ENCODE results near the gene FADS3. TPM values are rescaled to one million over a fixed set of nuclear protein-coding genes. Genes with fewer than 3 reads are reported as not detected.

The FADS3 gene
- total RNA-seq, 1 donor from 2014 or later = 10.1 TPM

DNA sequence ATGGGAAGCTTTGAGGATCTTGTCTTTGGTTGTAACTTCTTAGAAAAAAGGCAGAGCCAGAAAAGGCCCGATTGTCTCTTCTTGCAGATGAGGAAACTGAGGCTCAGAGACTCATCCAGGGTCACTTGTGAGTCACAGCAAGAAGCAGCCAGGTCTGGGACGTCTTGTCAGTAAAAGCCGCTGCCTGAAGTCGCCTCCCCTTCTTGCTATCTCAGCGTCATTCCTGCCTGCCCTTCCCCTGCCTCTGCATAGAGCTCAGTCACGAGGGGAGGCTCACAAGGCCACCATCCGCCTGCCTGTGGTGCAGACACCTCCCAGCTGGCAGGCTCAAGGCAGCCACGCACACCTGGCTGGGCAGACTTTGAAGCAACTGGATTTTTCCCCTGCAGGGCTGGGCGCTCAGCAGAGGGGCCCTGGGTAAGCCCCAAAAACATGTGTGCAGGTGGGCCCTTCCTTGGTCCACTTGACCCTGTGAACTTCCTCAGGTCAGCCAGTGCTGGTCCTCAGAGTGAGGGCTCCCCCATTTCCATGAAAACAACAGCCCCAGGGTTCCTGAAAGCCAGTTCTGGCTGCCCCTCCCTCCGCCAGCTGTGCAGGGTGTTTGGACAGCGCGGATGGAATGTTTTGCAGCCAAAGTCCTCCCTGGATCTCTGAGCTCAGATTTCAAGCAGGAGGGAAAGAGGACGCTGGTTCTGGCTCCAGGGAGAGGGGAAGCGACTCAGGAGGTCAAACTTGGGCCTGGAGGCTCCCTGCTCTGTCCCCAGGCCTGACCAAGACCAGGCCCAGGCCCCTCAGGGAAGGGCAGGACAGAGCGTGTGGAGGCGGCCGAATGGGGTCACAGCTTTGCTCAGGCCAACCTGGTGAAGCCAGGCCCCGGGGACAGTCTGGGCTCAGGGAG lies 32.1 kb upstream of the FADS3 start:
- Histone ChIP-seq H3K4me2 (peak overlapping the region; percentile 37), H3K9ac (no peak overlapping the region), H3F3A (ENCODE audit: low read depth) (peaks cover 22% of the 10 kb centered on the region), H4K20me1 (ENCODE audit: low read depth) (no peaks in the 10 kb centered on the region), H3K4me3 (no peak overlapping the region), H2AFZ (replicated peaks) (peak overlapping the region; percentile 58), H3K79me2 (ENCODE audit: low read depth) (no peaks in the 10 kb centered on the region), H3K36me3 (no peaks in the 10 kb centered on the region), H3K9me3 (ENCODE audit: low read depth) (no peaks in the 10 kb centered on the region), H3K27me3 (peaks cover 13% of the 10 kb centered on the region), H3K4me1 (peaks cover 16% of the 10 kb centered on the region), H3K27ac (no peak overlapping the region)
- no peaks in the 10 kb centered on the region for H3K36me3 Mint-ChIP-seq
- H3K27ac Mint-ChIP-seq = peak overlapping the region; percentile 85
- peak overlapping the region; percentile 64 for H3K4me3 Mint-ChIP-seq
- H3K4me1 Mint-ChIP-seq = peaks cover 37% of the 10 kb centered on the region
- TF ChIP-seq, protein P1, sequence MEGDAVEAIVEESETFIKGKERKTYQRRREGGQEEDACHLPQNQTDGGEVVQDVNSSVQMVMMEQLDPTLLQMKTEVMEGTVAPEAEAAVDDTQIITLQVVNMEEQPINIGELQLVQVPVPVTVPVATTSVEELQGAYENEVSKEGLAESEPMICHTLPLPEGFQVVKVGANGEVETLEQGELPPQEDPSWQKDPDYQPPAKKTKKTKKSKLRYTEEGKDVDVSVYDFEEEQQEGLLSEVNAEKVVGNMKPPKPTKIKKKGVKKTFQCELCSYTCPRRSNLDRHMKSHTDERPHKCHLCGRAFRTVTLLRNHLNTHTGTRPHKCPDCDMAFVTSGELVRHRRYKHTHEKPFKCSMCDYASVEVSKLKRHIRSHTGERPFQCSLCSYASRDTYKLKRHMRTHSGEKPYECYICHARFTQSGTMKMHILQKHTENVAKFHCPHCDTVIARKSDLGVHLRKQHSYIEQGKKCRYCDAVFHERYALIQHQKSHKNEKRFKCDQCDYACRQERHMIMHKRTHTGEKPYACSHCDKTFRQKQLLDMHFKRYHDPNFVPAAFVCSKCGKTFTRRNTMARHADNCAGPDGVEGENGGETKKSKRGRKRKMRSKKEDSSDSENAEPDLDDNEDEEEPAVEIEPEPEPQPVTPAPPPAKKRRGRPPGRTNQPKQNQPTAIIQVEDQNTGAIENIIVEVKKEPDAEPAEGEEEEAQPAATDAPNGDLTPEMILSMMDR (IDR thresholded peaks at IDR 0.05) = no peak
- TF ChIP-seq EZH2phosphoT487 (IDR thresholded peaks at IDR 0.05) (no peak), EZH2 (IDR thresholded peaks at IDR 0.05) (no peak)
- H3K9me3 Mint-ChIP-seq = peaks cover 2% of the 10 kb centered on the region
- DNase-seq (ENCODE audit: low spot score) = peak; percentile 74
- peaks cover 19% of the 10 kb centered on the region for H3K27me3 Mint-ChIP-seq (ENCODE audit: insufficient read depth, low read depth)

DNA sequence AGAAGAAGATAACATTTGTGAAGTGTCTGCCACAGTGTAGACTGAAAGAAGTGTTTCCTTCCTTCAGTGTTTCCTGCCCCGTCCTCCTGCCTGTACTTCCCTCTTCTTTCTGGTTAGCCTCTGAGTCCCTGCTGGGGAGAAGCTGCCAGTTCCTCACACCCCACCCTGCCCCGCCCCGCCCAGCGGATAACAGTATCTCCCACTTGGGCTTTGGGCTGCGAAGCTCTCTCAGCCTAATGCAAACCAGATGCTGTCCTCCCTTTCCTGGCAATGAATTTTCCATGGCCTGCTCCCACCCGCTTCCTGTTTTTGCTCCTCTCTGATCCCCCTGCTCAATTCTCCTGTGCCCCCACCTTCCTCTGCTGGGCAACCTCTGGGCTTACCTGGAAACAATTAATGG lies 31.2 kb upstream of the FADS3 start:
- H3K9me3 ChIP-seq (ENCODE audit: low read depth) = no peaks in the 10 kb centered on the region
- no peak overlapping the region for H3K4me2 ChIP-seq
- H3K4me3 ChIP-seq = no peak overlapping the region
- no peaks in the 10 kb centered on the region for H4K20me1 ChIP-seq (ENCODE audit: low read depth)
- Mint-ChIP-seq H3K4me3 (peak overlapping the region; percentile 64), H3K36me3 (no peaks in the 10 kb centered on the region), H3K27ac (peak overlapping the region; percentile 11), H3K4me1 (peaks cover 44% of the 10 kb centered on the region), H3K9me3 (no peaks in the 10 kb centered on the region), H3K27me3 (ENCODE audit: insufficient read depth, low read depth) (peaks cover 27% of the 10 kb centered on the region)
- no peak overlapping the region for H2AFZ ChIP-seq (replicated peaks)
- peaks cover 16% of the 10 kb centered on the region for H3K4me1 ChIP-seq
- H3K27ac ChIP-seq = no peak overlapping the region
- no peak overlapping the region for H3K9ac ChIP-seq
- H3K79me2 ChIP-seq (ENCODE audit: low read depth) = no peaks in the 10 kb centered on the region
- DNase-seq (ENCODE audit: low spot score) = no peak
- H3F3A ChIP-seq (ENCODE audit: low read depth) = peaks cover 22% of the 10 kb centered on the region
- no peak for TF ChIP-seq EZH2phosphoT487 (IDR thresholded peaks at IDR 0.05)
- TF ChIP-seq, protein P1 (IDR thresholded peaks at IDR 0.05) = no peak
- no peak for TF ChIP-seq EZH2 (IDR thresholded peaks at IDR 0.05)
- peaks cover 22% of the 10 kb centered on the region for H3K27me3 ChIP-seq
- no peaks in the 10 kb centered on the region for H3K36me3 ChIP-seq

DNA sequence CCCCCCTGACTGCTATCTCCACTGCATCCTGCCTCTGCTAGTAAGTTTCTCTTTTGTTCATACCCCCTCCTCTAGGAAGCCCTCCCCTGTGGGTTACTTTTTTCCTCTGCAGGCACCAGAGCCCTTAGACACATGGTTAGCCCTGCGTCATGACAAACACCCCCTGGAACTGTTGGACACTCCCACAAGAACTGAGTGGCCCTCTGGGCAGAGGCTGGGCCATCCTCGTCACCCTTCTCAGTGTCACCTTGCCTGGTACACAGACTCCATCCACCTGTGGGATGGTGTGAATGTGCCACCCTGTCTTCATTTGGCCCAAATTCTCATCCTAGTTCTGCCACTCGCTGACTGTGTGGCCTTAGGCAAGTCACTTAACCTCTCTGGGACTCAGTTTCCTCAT lies 30.1 kb upstream of the FADS3 start:
- no peak overlapping the region for H3K27ac ChIP-seq
- no peak for DNase-seq (ENCODE audit: low spot score)
- no peak overlapping the region for H2AFZ ChIP-seq (replicated peaks)
- Mint-ChIP-seq H3K27me3 (ENCODE audit: insufficient read depth, low read depth) (peaks cover 24% of the 10 kb centered on the region), H3K4me1 (peaks cover 44% of the 10 kb centered on the region), H3K9me3 (no peaks in the 10 kb centered on the region), H3K4me3 (no peak overlapping the region), H3K36me3 (no peaks in the 10 kb centered on the region), H3K27ac (no peak overlapping the region)
- no peak overlapping the region for H3K9ac ChIP-seq
- no peaks in the 10 kb centered on the region for H4K20me1 ChIP-seq (ENCODE audit: low read depth)
- H3K4me2 ChIP-seq = no peak overlapping the region
- H3K79me2 ChIP-seq (ENCODE audit: low read depth) = no peaks in the 10 kb centered on the region
- peaks cover 33% of the 10 kb centered on the region for H3K27me3 ChIP-seq
- H3K9me3 ChIP-seq (ENCODE audit: low read depth) = no peaks in the 10 kb centered on the region
- TF ChIP-seq EZH2 (IDR thresholded peaks at IDR 0.05) (no peak), EZH2phosphoT487 (IDR thresholded peaks at IDR 0.05) (no peak)
- TF ChIP-seq, protein P1 (IDR thresholded peaks at IDR 0.05) = no peak
- H3K4me1 ChIP-seq = peaks cover 16% of the 10 kb centered on the region
- H3K36me3 ChIP-seq = no peaks in the 10 kb centered on the region
- no peak overlapping the region for H3K4me3 ChIP-seq
- peaks cover 22% of the 10 kb centered on the region for H3F3A ChIP-seq (ENCODE audit: low read depth)
